Activated CD4-positive, alpha-beta memory T cell treated with anti-CD3 and anti-CD28 coated beads, Interleukin-2, amount 10 ng/mL, durations not matched to agents 7 days and 5 days (primary cell): ENCODE measurements around the gene LLPH. TPM values are rescaled to one million over a fixed set of nuclear protein-coding genes. Genes with fewer than 3 reads are reported as not detected.

ENCODE experiments used
- CTCF ChIA-PET: fragments of 350-600 bp; sonication (Branson Sonifier 250); formaldehyde crosslinking; loops from one replicate; lab custom pipeline; 2021; ENCODE audit warnings: antibody characterized with exemption, inconsistent platforms; lab: Charles Lee
- POLR2A ChIA-PET: fragments of 350-600 bp; sonication (Branson Sonifier 250); formaldehyde crosslinking; loops from one replicate; lab custom pipeline; 2021; ENCODE audit warnings: antibody characterized with exemption; lab: Charles Lee
- DNase-seq: peaks from one replicate; pipeline ENCODE4 v3.0.0-alpha.2; 2020
- H3K27ac Mint-ChIP-seq: one replicate; pipeline ENCODE4 v1.8.0; 2021; ENCODE audit warnings: mild to moderate bottlenecking, mixed read lengths
- H3K27me3 Mint-ChIP-seq: one replicate; pipeline ENCODE4 v1.8.0; 2021; ENCODE audit warnings: mixed read lengths
- H3K36me3 Mint-ChIP-seq: one replicate; pipeline ENCODE4 v1.8.0; 2021; ENCODE audit warnings: low read depth, mixed read lengths
- H3K4me1 Mint-ChIP-seq: one replicate; pipeline ENCODE4 v1.8.0; 2021; ENCODE audit warnings: mixed read lengths
- H3K4me3 Mint-ChIP-seq: one replicate; pipeline ENCODE4 v1.8.0; 2021; ENCODE audit warnings: mild to moderate bottlenecking, mixed read lengths
- H3K9me3 Mint-ChIP-seq: one replicate; pipeline ENCODE4 v1.8.0; 2021; ENCODE audit warnings: mixed read lengths
- total RNA-seq, 2 experiments: library from RNA; stranded (reverse); gene quantifications; one replicate each; pipeline ENCODE4 v1.2.3, GENCODE V29; 2021

The LLPH gene
- total RNA-seq, 2 experiments from 2014 or later, result 30.0 to 33.3 TPM

- CTCF ChIA-PET, result no interaction called here
- POLR2A ChIA-PET, result no interaction called here
Observed at GRCh38 chr12:66113471-66113870, 17.1 kb downstream of the LLPH start.

GRCh38 chr12:66111605-66112004 is 18.9 kb downstream of the LLPH start:
- Mint-ChIP-seq H3K27ac (no peak overlapping the region), H3K4me3 (no peak overlapping the region), H3K36me3 (no peaks in the 10 kb centered on the region), H3K27me3 (no peaks in the 10 kb centered on the region), H3K9me3 (no peaks in the 10 kb centered on the region), H3K4me1 (peaks cover 2% of the 10 kb centered on the region)
- POLR2A ChIA-PET, result no interaction called here
- DNase-seq, result no peak
- CTCF ChIA-PET, result no interaction called here

More at GRCh38 chr12:66113471-66113870, 17.1 kb downstream of the LLPH start:
- no peaks in the 10 kb centered on the region for H3K9me3 Mint-ChIP-seq
- no peaks in the 10 kb centered on the region for H3K36me3 Mint-ChIP-seq
- H3K27me3 Mint-ChIP-seq, result no peaks in the 10 kb centered on the region
- no peaks in the 10 kb centered on the region for H3K4me1 Mint-ChIP-seq
- no peak for DNase-seq
- H3K27ac Mint-ChIP-seq, result no peak overlapping the region
- H3K4me3 Mint-ChIP-seq, result no peak overlapping the region

GRCh38 chr12:66109056-66109455 is 21.5 kb downstream of the LLPH start:
- no peaks in the 10 kb centered on the region for H3K36me3 Mint-ChIP-seq
- H3K4me1 Mint-ChIP-seq, result peaks cover 2% of the 10 kb centered on the region
- H3K9me3 Mint-ChIP-seq, result no peaks in the 10 kb centered on the region
- H3K27me3 Mint-ChIP-seq, result peaks cover 7% of the 10 kb centered on the region
- CTCF ChIA-PET, result interaction anchor here (1.5 kb wide), 1 partner anchor 11 kb away, joined by 5 read pairs; no protein-coding TSS in a partner anchor
- no peak overlapping the region for H3K4me3 Mint-ChIP-seq
- no peak for DNase-seq
- H3K27ac Mint-ChIP-seq, result no peak overlapping the region
- POLR2A ChIA-PET, result no interaction called here

GRCh38 chr12:66108386-66108785 is 22.2 kb downstream of the LLPH start:
- CTCF ChIA-PET, result interaction anchor here (1.4 to 1.6 kb wide), 3 partner anchors 8 to 68 kb away, joined by 4 to 7 read pairs (median 5); no protein-coding TSS in a partner anchor
- DNase-seq, result no peak
- Mint-ChIP-seq H3K4me1 (peaks cover 2% of the 10 kb centered on the region), H3K9me3 (no peaks in the 10 kb centered on the region), H3K4me3 (no peak overlapping the region), H3K27ac (no peak overlapping the region), H3K27me3 (peaks cover 8% of the 10 kb centered on the region), H3K36me3 (no peaks in the 10 kb centered on the region)
- POLR2A ChIA-PET, result interaction anchor here (1.6 kb wide), 1 partner anchor 60 kb away, joined by 3 read pairs; no protein-coding TSS in a partner anchor

GRCh38 chr12:66107451-66107915 is 23.1 kb downstream of the LLPH start:
- H3K4me3 Mint-ChIP-seq, result no peak overlapping the region
- DNase-seq, result peak; percentile 40
- no peaks in the 10 kb centered on the region for H3K36me3 Mint-ChIP-seq
- H3K4me1 Mint-ChIP-seq, result peaks cover 2% of the 10 kb centered on the region
- CTCF ChIA-PET, result interaction anchor here (0.5 to 1.6 kb wide), 7 partner anchors 9 to 1262 kb away, joined by 3 to 7 read pairs (median 4); no protein-coding TSS in a partner anchor
- H3K27me3 Mint-ChIP-seq, result peaks cover 14% of the 10 kb centered on the region
- no peak overlapping the region for H3K27ac Mint-ChIP-seq
- no peaks in the 10 kb centered on the region for H3K9me3 Mint-ChIP-seq
- POLR2A ChIA-PET, result interaction anchor here (1.6 kb wide), 1 partner anchor 61 kb away, joined by 3 read pairs; no protein-coding TSS in a partner anchor

GRCh38 chr12:66103016-66103913 is 27.3 kb downstream of the LLPH start:
- peaks cover 30% of the 10 kb centered on the region for H3K27me3 Mint-ChIP-seq
- ChIA-PET POLR2A (interaction anchor here (1.9 kb wide), 1 partner anchor 27 kb away, joined by 6 read pairs; the partner anchor contains the start of gene LLPH), CTCF (no interaction called here)
- DNase-seq, result no peak
- H3K4me1 Mint-ChIP-seq, result peaks cover 2% of the 10 kb centered on the region
- H3K4me3 Mint-ChIP-seq, result no peak overlapping the region
- no peaks in the 10 kb centered on the region for H3K36me3 Mint-ChIP-seq
- no peak overlapping the region for H3K27ac Mint-ChIP-seq
- no peaks in the 10 kb centered on the region for H3K9me3 Mint-ChIP-seq

GRCh38 chr12:66092559-66093269 is 37.8 kb downstream of the LLPH start:
- Mint-ChIP-seq H3K9me3 (no peaks in the 10 kb centered on the region), H3K27me3 (peaks cover 16% of the 10 kb centered on the region), H3K36me3 (no peaks in the 10 kb centered on the region), H3K4me1 (no peaks in the 10 kb centered on the region), H3K4me3 (no peak overlapping the region), H3K27ac (no peak overlapping the region)
- DNase-seq, result no peak
- ChIA-PET CTCF (no interaction called here), POLR2A (no interaction called here)

- H3K36me3 Mint-ChIP-seq, result no peaks in the 10 kb centered on the region
- H3K9me3 Mint-ChIP-seq, result no peaks in the 10 kb centered on the region
- peaks cover 26% of the 10 kb centered on the region for H3K27me3 Mint-ChIP-seq
- no peak for DNase-seq
- ChIA-PET CTCF (interaction anchor here (1.8 kb wide), 1 partner anchor 17 kb away, joined by 5 read pairs; no protein-coding TSS in a partner anchor), POLR2A (no interaction called here)
- H3K27ac Mint-ChIP-seq, result no peak overlapping the region
- H3K4me1 Mint-ChIP-seq, result no peaks in the 10 kb centered on the region
- H3K4me3 Mint-ChIP-seq, result no peak overlapping the region
Observed at GRCh38 chr12:66090157-66090556, 40.4 kb downstream of the LLPH start.

- no peaks in the 10 kb centered on the region for H3K4me1 Mint-ChIP-seq
- H3K4me3 Mint-ChIP-seq, result no peak overlapping the region
- H3K27me3 Mint-ChIP-seq, result peaks cover 21% of the 10 kb centered on the region
- ChIA-PET POLR2A (no interaction called here), CTCF (interaction anchor here (0.7 to 1.2 kb wide), 3 partner anchors 21 to 608 kb away, joined by 3 to 4 read pairs (median 3); no protein-coding TSS in a partner anchor)
- no peaks in the 10 kb centered on the region for H3K9me3 Mint-ChIP-seq
- H3K36me3 Mint-ChIP-seq, result no peaks in the 10 kb centered on the region
- DNase-seq, result peak; percentile 52
- no peak overlapping the region for H3K27ac Mint-ChIP-seq
Observed at GRCh38 chr12:66087365-66087943, 43.1 kb downstream of the LLPH start.

GRCh38 chr12:66085998-66086397 is 44.6 kb downstream of the LLPH start:
- no peak overlapping the region for H3K27ac Mint-ChIP-seq
- ChIA-PET POLR2A (no interaction called here), CTCF (no interaction called here)
- H3K4me3 Mint-ChIP-seq, result no peak overlapping the region
- peaks cover 21% of the 10 kb centered on the region for H3K27me3 Mint-ChIP-seq
- no peaks in the 10 kb centered on the region for H3K36me3 Mint-ChIP-seq
- no peak for DNase-seq
- no peaks in the 10 kb centered on the region for H3K9me3 Mint-ChIP-seq
- H3K4me1 Mint-ChIP-seq, result no peaks in the 10 kb centered on the region

- Mint-ChIP-seq H3K36me3 (no peaks in the 10 kb centered on the region), H3K27ac (no peak overlapping the region), H3K4me1 (no peaks in the 10 kb centered on the region), H3K9me3 (no peaks in the 10 kb centered on the region), H3K27me3 (peaks cover 20% of the 10 kb centered on the region), H3K4me3 (no peak overlapping the region)
- CTCF ChIA-PET, result interaction anchor here (0.6 to 0.7 kb wide), 2 partner anchors 9 to 23 kb away, joined by 3 read pairs; no protein-coding TSS in a partner anchor
- DNase-seq, result no peak
- POLR2A ChIA-PET, result no interaction called here
Observed at GRCh38 chr12:66085213-66085612, 45.3 kb downstream of the LLPH start.

GRCh38 chr12:66083766-66084165 is 46.8 kb downstream of the LLPH start:
- CTCF ChIA-PET, result no interaction called here
- no peaks in the 10 kb centered on the region for H3K36me3 Mint-ChIP-seq
- peaks cover 20% of the 10 kb centered on the region for H3K27me3 Mint-ChIP-seq
- POLR2A ChIA-PET, result no interaction called here
- H3K4me1 Mint-ChIP-seq, result no peaks in the 10 kb centered on the region
- no peak overlapping the region for H3K27ac Mint-ChIP-seq
- no peaks in the 10 kb centered on the region for H3K9me3 Mint-ChIP-seq
- no peak overlapping the region for H3K4me3 Mint-ChIP-seq
- DNase-seq, result no peak
